HL-60 (cell line): ENCODE measurements around the gene RBBP8.

Source experiments
- DNase-seq, 2 experiments: peaks; one replicate each; pipeline ENCODE4 v3.0.0-alpha.2; 2010 to 2020; ENCODE audit warnings: low read depth in 1 of 2, low spot score in 1 of 2
- H3K27ac ChIP-seq: fragments of 250-450 bp; sonication (Bioruptor Pico); replicated peaks from 2 replicates; pipeline ENCODE4 v1.5.1; 2020; ENCODE audit warnings: mild to moderate bottlenecking, moderate library complexity
- H3K27me3 ChIP-seq: fragments of 250-450 bp; sonication (Bioruptor Pico); 2 replicates; pipeline ENCODE4 v1.5.1; 2021; ENCODE audit warnings: mild to moderate bottlenecking, moderate library complexity; ENCODE audit not compliant: insufficient read depth, poor library complexity, severe bottlenecking
- H3K4me3 ChIP-seq: replicated peaks from 2 replicates; pipeline ENCODE4 v1.5.1; 2011; ENCODE audit warnings: mild to moderate bottlenecking, control low read depth, low read length; ENCODE audit not compliant: insufficient read depth
- CTCF ChIP-seq: IDR thresholded peaks from one replicate; pipeline ENCODE4 v1.5.1; 2011; ENCODE audit warnings: low read length, control low read depth, inconsistent platforms; ENCODE audit not compliant: insufficient read depth
- GABPA ChIP-seq: IDR thresholded peaks from 2 replicates; pipeline ENCODE4 v1.6.1; 2012; ENCODE audit warnings: low read depth
- POLR2AphosphoS5 ChIP-seq: IDR thresholded peaks from 2 replicates; pipeline ENCODE4 v1.6.1; 2012; ENCODE audit warnings: low read depth
- REST ChIP-seq: IDR thresholded peaks from 2 replicates; pipeline ENCODE4 v1.6.1; 2012; ENCODE audit warnings: low read depth; ENCODE audit not compliant: insufficient replicate concordance
- SPI1 ChIP-seq: IDR thresholded peaks from 2 replicates; pipeline ENCODE4 v1.6.1; 2012; ENCODE audit warnings: low read depth, mild to moderate bottlenecking, borderline replicate concordance

Gene RBBP8

GRCh38 chr18:23021623-23022022, 88.5 kb downstream of the RBBP8 start:
- no peak overlapping the region for H3K27ac ChIP-seq
- no peaks in the 10 kb centered on the region for H3K27me3 ChIP-seq
- no peak overlapping the region for H3K4me3 ChIP-seq
- no peak for TF ChIP-seq POLR2AphosphoS5
- no peak for TF ChIP-seq REST
- no peak for TF ChIP-seq GABPA
- TF ChIP-seq CTCF = no peak
- TF ChIP-seq SPI1 = no peak
- DNase-seq = no peak

GRCh38 chr18:23032030-23032582, 99.0 kb downstream of the RBBP8 start:
- no peak for TF ChIP-seq SPI1
- TF ChIP-seq GABPA = no peak
- TF ChIP-seq CTCF = no peak
- TF ChIP-seq REST = no peak
- no peak for TF ChIP-seq POLR2AphosphoS5
- no peak for DNase-seq
- Histone ChIP-seq H3K4me3 (no peak overlapping the region), H3K27me3 (no peaks in the 10 kb centered on the region), H3K27ac (no peak overlapping the region)

- H3K27me3 ChIP-seq = no peaks in the 10 kb centered on the region
- DNase-seq = no peak
- TF ChIP-seq GABPA (no peak), SPI1 (no peak), CTCF (no peak), POLR2AphosphoS5 (no peak), REST (no peak)
- H3K27ac ChIP-seq = no peak overlapping the region
- no peak overlapping the region for H3K4me3 ChIP-seq
Observed at GRCh38 chr18:23033056-23033455, 99.9 kb downstream of the RBBP8 start.
